ENCODE results near the gene ME2.

DNA sequence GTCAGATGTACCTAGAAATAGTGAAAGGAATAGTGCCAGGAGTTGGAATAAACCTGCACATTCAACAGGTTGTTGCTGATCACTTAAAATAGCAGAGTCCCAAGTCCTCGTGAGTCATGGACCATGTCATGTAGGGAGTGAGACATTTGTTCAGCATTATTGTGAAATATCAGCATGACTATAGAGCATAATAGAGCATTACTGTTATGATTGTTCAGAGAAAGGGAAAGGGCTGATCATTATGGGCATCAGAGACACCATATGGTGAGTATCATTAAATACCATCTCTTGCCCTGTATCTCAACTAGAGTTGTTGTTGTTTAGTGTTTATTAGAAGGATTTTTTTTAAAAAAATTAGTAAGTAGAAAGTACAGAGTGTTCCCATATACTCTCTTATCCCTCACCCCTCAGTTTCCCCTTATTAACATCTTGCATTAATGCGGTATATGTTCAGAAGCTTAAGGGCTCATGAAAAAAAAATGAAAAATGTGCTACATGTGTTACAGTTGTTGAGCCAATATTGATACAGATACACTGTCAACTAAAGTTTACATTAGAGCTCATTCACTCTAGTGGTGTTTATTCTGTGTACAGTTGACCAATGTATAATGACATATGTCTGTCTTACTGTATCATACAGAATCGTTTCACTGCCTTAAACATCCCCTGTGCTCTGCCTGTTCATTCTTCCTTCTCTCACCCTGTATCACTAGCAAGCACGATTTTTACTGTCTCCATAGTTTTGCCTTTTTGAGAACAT is 94.6 kb downstream of the ME2 start:
- TF ChIP-seq EZH2phosphoT487 (IDR thresholded peaks at IDR 0.05; ENCODE audit: borderline replicate concordance) (no peak), EGR1 (IDR thresholded peaks at IDR 0.05; ENCODE audit: low read depth) (no peak), SIN3A (IDR thresholded peaks at IDR 0.05; ENCODE audit: low read depth) (no peak)
- TF ChIP-seq, protein P1, sequence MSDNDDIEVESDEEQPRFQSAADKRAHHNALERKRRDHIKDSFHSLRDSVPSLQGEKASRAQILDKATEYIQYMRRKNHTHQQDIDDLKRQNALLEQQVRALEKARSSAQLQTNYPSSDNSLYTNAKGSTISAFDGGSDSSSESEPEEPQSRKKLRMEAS (IDR thresholded peaks at IDR 0.05): no peak
- TF ChIP-seq, protein P2, sequence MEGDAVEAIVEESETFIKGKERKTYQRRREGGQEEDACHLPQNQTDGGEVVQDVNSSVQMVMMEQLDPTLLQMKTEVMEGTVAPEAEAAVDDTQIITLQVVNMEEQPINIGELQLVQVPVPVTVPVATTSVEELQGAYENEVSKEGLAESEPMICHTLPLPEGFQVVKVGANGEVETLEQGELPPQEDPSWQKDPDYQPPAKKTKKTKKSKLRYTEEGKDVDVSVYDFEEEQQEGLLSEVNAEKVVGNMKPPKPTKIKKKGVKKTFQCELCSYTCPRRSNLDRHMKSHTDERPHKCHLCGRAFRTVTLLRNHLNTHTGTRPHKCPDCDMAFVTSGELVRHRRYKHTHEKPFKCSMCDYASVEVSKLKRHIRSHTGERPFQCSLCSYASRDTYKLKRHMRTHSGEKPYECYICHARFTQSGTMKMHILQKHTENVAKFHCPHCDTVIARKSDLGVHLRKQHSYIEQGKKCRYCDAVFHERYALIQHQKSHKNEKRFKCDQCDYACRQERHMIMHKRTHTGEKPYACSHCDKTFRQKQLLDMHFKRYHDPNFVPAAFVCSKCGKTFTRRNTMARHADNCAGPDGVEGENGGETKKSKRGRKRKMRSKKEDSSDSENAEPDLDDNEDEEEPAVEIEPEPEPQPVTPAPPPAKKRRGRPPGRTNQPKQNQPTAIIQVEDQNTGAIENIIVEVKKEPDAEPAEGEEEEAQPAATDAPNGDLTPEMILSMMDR (IDR thresholded peaks at IDR 0.05 in 2 of 3, conservative IDR thresholded peaks at IDR 0.05 in 1 of 3; ENCODE audit: borderline replicate concordance in 1 of 3, insufficient read depth in 1 of 3, low read depth in 2 of 3, low read length in 2 of 3): no peak
- TF ChIP-seq, protein P3, sequence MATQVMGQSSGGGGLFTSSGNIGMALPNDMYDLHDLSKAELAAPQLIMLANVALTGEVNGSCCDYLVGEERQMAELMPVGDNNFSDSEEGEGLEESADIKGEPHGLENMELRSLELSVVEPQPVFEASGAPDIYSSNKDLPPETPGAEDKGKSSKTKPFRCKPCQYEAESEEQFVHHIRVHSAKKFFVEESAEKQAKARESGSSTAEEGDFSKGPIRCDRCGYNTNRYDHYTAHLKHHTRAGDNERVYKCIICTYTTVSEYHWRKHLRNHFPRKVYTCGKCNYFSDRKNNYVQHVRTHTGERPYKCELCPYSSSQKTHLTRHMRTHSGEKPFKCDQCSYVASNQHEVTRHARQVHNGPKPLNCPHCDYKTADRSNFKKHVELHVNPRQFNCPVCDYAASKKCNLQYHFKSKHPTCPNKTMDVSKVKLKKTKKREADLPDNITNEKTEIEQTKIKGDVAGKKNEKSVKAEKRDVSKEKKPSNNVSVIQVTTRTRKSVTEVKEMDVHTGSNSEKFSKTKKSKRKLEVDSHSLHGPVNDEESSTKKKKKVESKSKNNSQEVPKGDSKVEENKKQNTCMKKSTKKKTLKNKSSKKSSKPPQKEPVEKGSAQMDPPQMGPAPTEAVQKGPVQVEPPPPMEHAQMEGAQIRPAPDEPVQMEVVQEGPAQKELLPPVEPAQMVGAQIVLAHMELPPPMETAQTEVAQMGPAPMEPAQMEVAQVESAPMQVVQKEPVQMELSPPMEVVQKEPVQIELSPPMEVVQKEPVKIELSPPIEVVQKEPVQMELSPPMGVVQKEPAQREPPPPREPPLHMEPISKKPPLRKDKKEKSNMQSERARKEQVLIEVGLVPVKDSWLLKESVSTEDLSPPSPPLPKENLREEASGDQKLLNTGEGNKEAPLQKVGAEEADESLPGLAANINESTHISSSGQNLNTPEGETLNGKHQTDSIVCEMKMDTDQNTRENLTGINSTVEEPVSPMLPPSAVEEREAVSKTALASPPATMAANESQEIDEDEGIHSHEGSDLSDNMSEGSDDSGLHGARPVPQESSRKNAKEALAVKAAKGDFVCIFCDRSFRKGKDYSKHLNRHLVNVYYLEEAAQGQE (IDR thresholded peaks at IDR 0.05; ENCODE audit: low read depth): no peak
- TF ChIP-seq, protein P4, sequence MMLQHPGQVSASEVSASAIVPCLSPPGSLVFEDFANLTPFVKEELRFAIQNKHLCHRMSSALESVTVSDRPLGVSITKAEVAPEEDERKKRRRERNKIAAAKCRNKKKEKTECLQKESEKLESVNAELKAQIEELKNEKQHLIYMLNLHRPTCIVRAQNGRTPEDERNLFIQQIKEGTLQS (IDR thresholded peaks at IDR 0.05): no peak

Measured in HCT116 (cell line).